Gastrocnemius medialis (tissue), 4 donors: ENCODE data around the gene METTL5.
"Not testable (repeated sequence)": the region's sequence is repeated elsewhere in the genome, so short reads cannot be mapped to it uniquely, and the experiment has no call there.

ENCODE experiments used
- CTCF ChIP-seq, 5 experiments: fragments of 450-650 bp in 3 of 5; fragments of 200-600 bp in 2 of 5; sonication (generic) in 2 of 5; IDR thresholded peaks in 4 of 5; conservative IDR thresholded peaks in 1 of 5; 1 replicate in 4 of 5; 2 replicates in 1 of 5; pipeline ENCODE4 v1.5.1; 2016 to 2019; ENCODE audit warnings: antibody characterized with exemption in 5 of 5, mild to moderate bottlenecking in 3 of 5, moderate library complexity in 3 of 5
- POLR2A ChIP-seq, 2 donors: fragments of 450-650 bp; IDR thresholded peaks; one replicate each; pipeline ENCODE4 v1.6.1; 2017; ENCODE audit warnings: antibody characterized with exemption in 2 of 2, mild to moderate bottlenecking in 2 of 2, moderate library complexity in 2 of 2

GRCh38 chr2:169866230-169866629 lies 41.5 kb upstream of the METTL5 start:
- not testable (repeated sequence) for TF ChIP-seq CTCF (IDR thresholded peaks at IDR 0.05 in 4 of 5, conservative IDR thresholded peaks at IDR 0.05 in 1 of 5); POLR2A (IDR thresholded peaks at IDR 0.05)
